K562 treated with DMSO at 1 percent for 48 hours (cell line): Measurements from ENCODE around the gene SPOP. TPM values are rescaled to one million over a fixed set of nuclear protein-coding genes. Genes with fewer than 3 reads are reported as not detected.

ENCODE experiments used
- total RNA-seq: library from RNA; unstranded; fragments of 300-600 nt; gene quantifications from 2 replicates; pipeline ENCODE4 v1.2.3, GENCODE V29; 2022; ENCODE audit warnings: low replicate concordance; ENCODE audit errors: extremely low read depth

Gene SPOP
- 140 TPM in 1 of 2 replicates, not detected in the other for total RNA-seq

GRCh38 chr17:49677933-49678847, at the start of gene SPOP:
Gene SPOP (minus strand): TSS chr17:49678097. CDS start chr17:49622810, 55,287 bp downstream.

GRCh38 chr17:49707608-49708514, 30.0 kb upstream of the SPOP start, which contains the start of gene SLC35B1:
Gene SLC35B1 (minus strand): TSS chr17:49707964. CDS start chr17:49707833, 131 bp downstream.

GRCh38 chr17:49575679-49576087, 102.2 kb downstream of the SPOP start, which contains the start of gene NXPH3:
Gene NXPH3 (plus strand): TSS chr17:49575871. CDS start chr17:49576220, 349 bp downstream.

Other genes with a start within 250 kb of the SPOP start
- not detected in 2 replicates for gene NGFR, start 182.8 kb downstream of the SPOP start, total RNA-seq
- not detected in 2 replicates for gene NXPH3, start 102.2 kb downstream of the SPOP start, total RNA-seq
- gene SLC35B1, start 29.9 kb upstream of the SPOP start, total RNA-seq = not detected in 2 replicates
- not detected in 2 replicates for gene FAM117A, start 86.0 kb upstream of the SPOP start, total RNA-seq
- gene KAT7, start 110.6 kb upstream of the SPOP start, total RNA-seq = not detected in 2 replicates
- gene TAC4, start 170.0 kb upstream of the SPOP start, total RNA-seq = not detected in 2 replicates